GM19035 (cell line): ENCODE measurements around the gene GASK1B.

Experiments used
- ATAC-seq: cut with Tn5 transposase; IDR thresholded peaks from one replicate; pipeline ENCODE4 v1.9.1; 2021; ENCODE audit not compliant: unreplicated experiment

Gene GASK1B

GRCh38 chr4:158189422-158189821 is 16.6 kb upstream of the GASK1B start:
- ATAC-seq = no peak

- no peak for ATAC-seq
Measured at GRCh38 chr4:158186815-158187214, 14.0 kb upstream of the GASK1B start.

GRCh38 chr4:158182736-158183135 is 9.9 kb upstream of the GASK1B start:
- no peak for ATAC-seq

- no peak for ATAC-seq
Measured at GRCh38 chr4:158181906-158182305, 9.1 kb upstream of the GASK1B start.

GRCh38 chr4:158179465-158179864 is 6.6 kb upstream of the GASK1B start:
- ATAC-seq = no peak

GRCh38 chr4:158176776-158177175 is 4.0 kb upstream of the GASK1B start:
- ATAC-seq = no peak

- ATAC-seq = no peak
Measured at GRCh38 chr4:158176108-158176507, 3.3 kb upstream of the GASK1B start.

- ATAC-seq = no peak
Measured at GRCh38 chr4:158170691-158171561, 1.9 kb downstream of the GASK1B start.

- no peak for ATAC-seq
Measured at GRCh38 chr4:158169931-158170690, 2.7 kb downstream of the GASK1B start.

- no peak for ATAC-seq
Measured at GRCh38 chr4:158169506-158169905, 3.3 kb downstream of the GASK1B start.

GRCh38 chr4:158168606-158169005 is 4.2 kb downstream of the GASK1B start:
- ATAC-seq = no peak

GRCh38 chr4:158166701-158167100 is 6.1 kb downstream of the GASK1B start:
- no peak for ATAC-seq

GRCh38 chr4:158164768-158165213 is 8.0 kb downstream of the GASK1B start:
- no peak for ATAC-seq

- no peak for ATAC-seq
Measured at GRCh38 chr4:158163941-158164767, 8.7 kb downstream of the GASK1B start.

- ATAC-seq = no peak
Measured at GRCh38 chr4:158162631-158163030, 10.2 kb downstream of the GASK1B start.

- no peak for ATAC-seq
Measured at GRCh38 chr4:158161551-158162354, 11.1 kb downstream of the GASK1B start.

GRCh38 chr4:158159718-158160094 is 13.1 kb downstream of the GASK1B start:
- ATAC-seq = no peak

- ATAC-seq = no peak
Measured at GRCh38 chr4:158159054-158159717, 13.6 kb downstream of the GASK1B start.

GRCh38 chr4:158157412-158157811 is 15.4 kb downstream of the GASK1B start:
- ATAC-seq = no peak
